Measurements from ENCODE around the gene NHSL1.

NHSL1 gene

GRCh38 chr6:138424004-138424904 lies 75.0 kb downstream of the NHSL1 start:
- TF ChIP-seq TAF1 (IDR thresholded peaks at IDR 0.05; ENCODE audit: borderline replicate concordance, insufficient read depth, low read length), result no peak
- peak; percentile 30; the same call in 1 of the 2 replicates for TF ChIP-seq POLR2AphosphoS5 (IDR thresholded peaks at IDR 0.05; ENCODE audit: low read depth, low read length)

GRCh38 chr6:138422861-138423260 lies 76.4 kb downstream of the NHSL1 start:
- no peak for TF ChIP-seq TAF1 (IDR thresholded peaks at IDR 0.05; ENCODE audit: borderline replicate concordance, insufficient read depth, low read length)
- TF ChIP-seq POLR2AphosphoS5 (IDR thresholded peaks at IDR 0.05; ENCODE audit: low read depth, low read length), result no peak
- no peak for TF ChIP-seq REST (IDR thresholded peaks at IDR 0.05; ENCODE audit: insufficient read depth in 1 of 2, low read depth in 2 of 2, low read length in 2 of 2)
- no peak for TF ChIP-seq FOXP2 (optimal IDR thresholded peaks at IDR 0.05; ENCODE audit: borderline replicate concordance, extremely low read depth, extremely low read length, insufficient read depth)
- no peak for TF ChIP-seq SIN3A (IDR thresholded peaks at IDR 0.05; ENCODE audit: borderline replicate concordance, insufficient read depth, low read length)

GRCh38 chr6:138421608-138422007 lies 77.7 kb downstream of the NHSL1 start:
- TF ChIP-seq TAF1 (IDR thresholded peaks at IDR 0.05; ENCODE audit: borderline replicate concordance, insufficient read depth, low read length), result no peak
- no peak for TF ChIP-seq REST (IDR thresholded peaks at IDR 0.05; ENCODE audit: insufficient read depth in 1 of 2, low read depth in 2 of 2, low read length in 2 of 2)
- 0 out of 2 replicates have a peak, but pooled peaks have one; percentile 57 for TF ChIP-seq POLR2AphosphoS5 (IDR thresholded peaks at IDR 0.05; ENCODE audit: low read depth, low read length)
- no peak for TF ChIP-seq SIN3A (IDR thresholded peaks at IDR 0.05; ENCODE audit: borderline replicate concordance, insufficient read depth, low read length)

- TF ChIP-seq TAF1 (IDR thresholded peaks at IDR 0.05; ENCODE audit: borderline replicate concordance, insufficient read depth, low read length) (no peak), POLR2AphosphoS5 (IDR thresholded peaks at IDR 0.05; ENCODE audit: low read depth, low read length) (no peak), SIN3A (IDR thresholded peaks at IDR 0.05; ENCODE audit: borderline replicate concordance, insufficient read depth, low read length) (no peak), REST (IDR thresholded peaks at IDR 0.05; ENCODE audit: insufficient read depth in 1 of 2, low read depth in 2 of 2, low read length in 2 of 2) (no peak)
Observed at GRCh38 chr6:138421089-138421488, 78.2 kb downstream of the NHSL1 start.

GRCh38 chr6:138420356-138420755 lies 78.9 kb downstream of the NHSL1 start:
- no peak for TF ChIP-seq FOXP2 (optimal IDR thresholded peaks at IDR 0.05; ENCODE audit: borderline replicate concordance, extremely low read depth, extremely low read length, insufficient read depth)
- TF ChIP-seq SIN3A (IDR thresholded peaks at IDR 0.05; ENCODE audit: borderline replicate concordance, insufficient read depth, low read length), result no peak
- no peak; the same call in none of the 2 replicates for TF ChIP-seq POLR2AphosphoS5 (IDR thresholded peaks at IDR 0.05; ENCODE audit: low read depth, low read length)

GRCh38 chr6:138419766-138420165 lies 79.5 kb downstream of the NHSL1 start:
- no peak for TF ChIP-seq SIN3A (IDR thresholded peaks at IDR 0.05; ENCODE audit: borderline replicate concordance, insufficient read depth, low read length)
- TF ChIP-seq TAF1 (IDR thresholded peaks at IDR 0.05; ENCODE audit: borderline replicate concordance, insufficient read depth, low read length), result no peak
- TF ChIP-seq REST (IDR thresholded peaks at IDR 0.05; ENCODE audit: insufficient read depth in 1 of 2, low read depth in 2 of 2, low read length in 2 of 2), result no peak
- TF ChIP-seq POLR2AphosphoS5 (IDR thresholded peaks at IDR 0.05; ENCODE audit: low read depth, low read length), result no peak; the same call in 1 of the 2 replicates
- TF ChIP-seq FOXP2 (optimal IDR thresholded peaks at IDR 0.05; ENCODE audit: borderline replicate concordance, extremely low read depth, extremely low read length, insufficient read depth), result no peak
